K562 (cell line): ENCODE results near the gene GBF1. TPM values are rescaled to one million over a fixed set of nuclear protein-coding genes. Genes with fewer than 3 reads are reported as not detected.

Source experiments
- ATAC-seq: fragments of 200-7000 bp; cut with Tn5 transposase; 3 replicates; pipeline ENCODE4 v1.9.1; 2020; ENCODE audit warnings: moderate library complexity
- BruUV-seq: library from RNA; stranded (reverse); fragments of 400-500 nt; replicated peaks from 2 replicates; lab custom pipeline; 2021; lab: Mats Ljungman, UMichigan
- CTCF ChIA-PET: fragments of 300-600 bp; formaldehyde crosslinking; extraction: SDS; loops from one replicate; lab custom pipeline; 2021; ENCODE audit warnings: low intra/inter-chr PET ratio; lab: Yijun Ruan, JAX
- POLR2A ChIA-PET: fragments of 300-600, 350-650 bp; sonication (Branson Sonifier 250); formaldehyde crosslinking; extraction: SDS; loops from one replicate; lab custom pipeline; 2021; ENCODE audit warnings: antibody characterized with exemption, inconsistent platforms; lab: Yijun Ruan, JAX
- DNase-seq, 4 experiments: peaks; one replicate each; pipeline versions ENCODE4 v3.0.0 to v3.0.0-alpha.2; 2011 to 2018; ENCODE audit warnings: low spot score in 3 of 4, mixed read lengths in 3 of 4; ENCODE audit errors: extremely low read depth in 1 of 4
- FAIRE-seq: peaks from 2 replicates; lab custom pipeline; 2011; peaks lifted over from hg19 to GRCh38; lab: Jason Lieb, UNC
- H2AFZ ChIP-seq: 2 replicates; pipeline ENCODE4 v1.6.0; 2011; ENCODE audit warnings: low read depth, low read length, control low read depth, inconsistent platforms
- H3K27ac ChIP-seq: fragments of 200-600 bp; 3 replicates; pipeline ENCODE4 v1.8.0; 2011; ENCODE audit warnings: low read depth, mild to moderate bottlenecking, control low read depth, inconsistent platforms, low read length, moderate library complexity, mixed read lengths; ENCODE audit errors: extremely low read depth
- H3K27me3 ChIP-seq, 2 experiments: fragments of 300-600 bp in 1 of 2; 2 replicates in 1 of 2; 3 replicates in 1 of 2; pipeline versions ENCODE4 v1.6.0 to v1.8.0; 2011; ENCODE audit warnings: inconsistent platforms in 2 of 2, low read length in 2 of 2, mild to moderate bottlenecking in 1 of 2, mixed read lengths in 1 of 2, moderate library complexity in 1 of 2; ENCODE audit not compliant: control insufficient read depth in 2 of 2, insufficient read depth in 2 of 2
- H3K36me3 ChIP-seq: fragments of 300-600 bp; 3 replicates; pipeline ENCODE4 v1.8.0; 2011; ENCODE audit warnings: mild to moderate bottlenecking, low read length, inconsistent platforms; ENCODE audit not compliant: control insufficient read depth, insufficient read depth
- H3K4me1 ChIP-seq, 2 experiments: fragments of 200-600 bp in 1 of 2; replicated peaks in 1 of 2; 2 replicates in 1 of 2; 3 replicates in 1 of 2; pipeline versions ENCODE4 v1.5.1 to v1.8.0; 2011; ENCODE audit warnings: inconsistent platforms in 2 of 2, low read length in 2 of 2, mild to moderate bottlenecking in 1 of 2, mixed read lengths in 1 of 2, moderate library complexity in 1 of 2; ENCODE audit not compliant: control insufficient read depth in 2 of 2, insufficient read depth in 2 of 2
- H3K4me2 ChIP-seq: 2 replicates; pipeline ENCODE4 v1.6.1; 2011; ENCODE audit warnings: low read length, control low read depth, inconsistent platforms, mixed read lengths; ENCODE audit not compliant: insufficient read depth
- H3K4me3 ChIP-seq: fragments of 200-600 bp; sonication (generic), shearing (Covaris generic); 2 replicates; pipeline ENCODE4 v1.5.1; 2016; ENCODE audit warnings: control low read depth, inconsistent platforms
- H3K79me2 ChIP-seq: fragments of 200-600 bp; 3 replicates; pipeline ENCODE4 v1.8.0; 2011; ENCODE audit warnings: low read length, inconsistent platforms; ENCODE audit not compliant: control insufficient read depth, insufficient read depth
- H3K9ac ChIP-seq, 2 experiments: 2 replicates each; pipeline versions ENCODE4 v1.6.0 to v1.6.1; 2011; ENCODE audit warnings: low read depth in 2 of 2, low read length in 2 of 2, control low read depth in 1 of 2, inconsistent platforms in 1 of 2, mild to moderate bottlenecking in 1 of 2, mixed read lengths in 1 of 2; ENCODE audit not compliant: insufficient read depth in 1 of 2
- H3K9me1 ChIP-seq: one replicate; pipeline ENCODE4 v1.6.0; 2011; ENCODE audit warnings: inconsistent platforms, mild to moderate bottlenecking, low read length, moderate library complexity; ENCODE audit not compliant: control insufficient read depth, insufficient read depth
- H3K9me3 ChIP-seq: replicated peaks from 2 replicates; pipeline ENCODE4 v1.5.1; 2011; ENCODE audit warnings: low read depth, low read length, inconsistent platforms; ENCODE audit not compliant: control insufficient read depth, insufficient read depth
- H4K20me1 ChIP-seq: replicated peaks from 2 replicates; pipeline ENCODE4 v1.6.1; 2011; ENCODE audit warnings: low read length, inconsistent platforms, mixed read lengths; ENCODE audit not compliant: control insufficient read depth, insufficient read depth
- ATF1 ChIP-seq, 2 experiments: fragments of 450-650 bp in 1 of 2; IDR thresholded peaks; 2 replicates each; pipeline ENCODE4 v1.6.1; 2016; ENCODE audit warnings: missing compliant biosample characterization in 1 of 2, missing genetic modification characterization in 1 of 2
- CBX2 ChIP-seq: fragments of 200-600 bp; sonication (generic); IDR thresholded peaks from one replicate; pipeline ENCODE4 v1.6.1; 2012; ENCODE audit warnings: mild to moderate bottlenecking, low read length, inconsistent platforms; ENCODE audit not compliant: insufficient read depth, poor library complexity, severe bottlenecking
- CUX1 ChIP-seq: fragments of 200-800 bp; sonication (Bioruptor generic); IDR thresholded peaks from 2 replicates; pipeline ENCODE4 v1.6.1; 2016; ENCODE audit warnings: missing genetic modification characterization, missing compliant biosample characterization
- ETV5 ChIP-seq: sonication (generic); formaldehyde crosslinking; IDR thresholded peaks from 2 replicates; pipeline ENCODE4 v1.4.0; 2020; ENCODE audit warnings: low read depth, mild to moderate bottlenecking, missing genetic modification reagents
- MNT ChIP-seq, 2 experiments: fragments of 450-650 bp; conservative IDR thresholded peaks; 2 replicates each; pipeline ENCODE4 v1.6.1; 2017; ENCODE audit warnings: mild to moderate bottlenecking in 2 of 2, moderate library complexity in 2 of 2
- PCBP2 ChIP-seq: fragments of 200-400 bp; formaldehyde crosslinking; IDR thresholded peaks from 2 replicates; pipeline ENCODE4 v1.6.1; 2018; ENCODE audit warnings: low read length, low read depth, mild to moderate bottlenecking, moderate library complexity; ENCODE audit not compliant: poor library complexity, severe bottlenecking
- RBM39 ChIP-seq: fragments of 200-400 bp; formaldehyde crosslinking; optimal IDR thresholded peaks from 2 replicates; pipeline ENCODE3; 2018; ENCODE audit warnings: low read depth, low read length
- TCF3 ChIP-seq: sonication (generic); formaldehyde crosslinking; IDR thresholded peaks from 2 replicates; pipeline ENCODE4 v1.4.0; 2020; ENCODE audit warnings: mild to moderate bottlenecking, missing genetic modification reagents
- XRCC3 ChIP-seq: fragments of 450-650 bp; IDR thresholded peaks from 2 replicates; pipeline ENCODE4 v1.6.1; 2017; ENCODE audit warnings: mild to moderate bottlenecking, moderate library complexity
- WGBS: fragments of 100-300 bp; shearing (Covaris generic); methylation state at CpG from one replicate; pipeline ENCODE4 v1.1.6; 2016; ENCODE audit warnings: low coverage, mixed read lengths; ENCODE audit not compliant: insufficient coverage; ENCODE audit errors: missing lambda C conversion rate; 5-methylcytosine and 5-hydroxymethylcytosine counted together
- in situ Hi-C: fragments of 300-500 bp; cut with MboI; formaldehyde crosslinking; loops from 4 replicates; pipeline ENCODE4 v1.15.0; 2018; ENCODE audit warnings: inconsistent platforms, mixed read lengths
- intact Hi-C: fragments of 100-400 bp; cut with micrococcal nuclease; formaldehyde crosslinking; loops from 2 replicates; pipeline ENCODE4 v1.14.2; 2022
- polyA plus RNA-seq, 8 experiments: library from polyadenylated mRNA; depleted of rRNA in 4 of 8; stranded (reverse) in 5 of 8; unstranded in 3 of 8; fragments of >200 nt; fragmentation: Nextera tagmentation in 2 of 8; fragmentation: Illumina TruSeq in 1 of 8; extraction: Ambion mirVana in 2 of 8; extraction: Trizol in 1 of 8; gene quantifications; 2 replicates each; pipeline versions ENCODE4 v1.2.1 to v1.2.3, GENCODE V29; 2011 to 2014; ENCODE audit warnings: inconsistent platforms in 1 of 8, missing spikeins in 1 of 8
- total RNA-seq, 7 experiments: library from RNA; depleted of rRNA in 6 of 7; stranded (reverse); fragments of >200 nt in 6 of 7; fragmentation: Illumina TruSeq in 2 of 7; extraction: Trizol in 2 of 7; gene quantifications; 2 replicates each; pipeline versions ENCODE4 v1.2.1 to v1.2.3, GENCODE V29; 2011 to 2021; ENCODE audit warnings: low replicate concordance in 1 of 7
- TF ChIP-seq, protein P1 (sequence below): sonication (generic); formaldehyde crosslinking; IDR thresholded peaks from 2 replicates; pipeline ENCODE4 v1.8.1; 2023; ENCODE audit warnings: missing genetic modification reagents, mild to moderate bottlenecking, borderline replicate concordance

GBF1 gene
- total and polyA plus RNA-seq, 9 of the 15 experiments (the other 6 are each of a cell fraction or from before 2014, with no cell fraction given) = 0.69 to 28.0 (median 10.3) TPM

GRCh38 chr10:102326031-102326430, 80.7 kb downstream of the GBF1 start:
- ChIA-PET POLR2A (no interaction called here), CTCF (no interaction called here)
- DNase-seq (no peak), ATAC-seq (no peak)
- Histone ChIP-seq H3K4me3 (no peak overlapping the region), H3K27ac (no peak overlapping the region), H3K27me3 (no peaks in the 10 kb centered on the region), H3K9ac (no peak overlapping the region), H2AFZ (no peak overlapping the region), H3K79me2 (peaks cover 16% of the 10 kb centered on the region; the same call in 2 of the 3 replicates), H3K4me1 (no peaks in the 10 kb centered on the region; a peak in 1 of 5 replicates), H3K9me3 (no peaks in the 10 kb centered on the region), H3K4me2 (no peak overlapping the region), H3K9me1 (no peaks in the 10 kb centered on the region)
- intact Hi-C loops = no loop called here
- no TSS peak for BruUV-seq
- WGBS = 93% methylated on average over 4 of the region's 4 CpGs
- TF ChIP-seq CBX2 (no peak), XRCC3 (no peak), CUX1 (CRISPR knock-in tag) (no peak), ETV5 (CRISPR knock-in tag) (no peak), MNT (conservative IDR thresholded peaks at IDR 0.05) (no peak), PCBP2 (no peak), ATF1 (CRISPR knock-in tag; IDR thresholded peaks at IDR 0.05) (no peak), ATF1 (tag; IDR thresholded peaks at IDR 0.05) (no peak), RBM39 (no peak), TCF3 (CRISPR knock-in tag) (no peak)
- TF ChIP-seq, protein P1, sequence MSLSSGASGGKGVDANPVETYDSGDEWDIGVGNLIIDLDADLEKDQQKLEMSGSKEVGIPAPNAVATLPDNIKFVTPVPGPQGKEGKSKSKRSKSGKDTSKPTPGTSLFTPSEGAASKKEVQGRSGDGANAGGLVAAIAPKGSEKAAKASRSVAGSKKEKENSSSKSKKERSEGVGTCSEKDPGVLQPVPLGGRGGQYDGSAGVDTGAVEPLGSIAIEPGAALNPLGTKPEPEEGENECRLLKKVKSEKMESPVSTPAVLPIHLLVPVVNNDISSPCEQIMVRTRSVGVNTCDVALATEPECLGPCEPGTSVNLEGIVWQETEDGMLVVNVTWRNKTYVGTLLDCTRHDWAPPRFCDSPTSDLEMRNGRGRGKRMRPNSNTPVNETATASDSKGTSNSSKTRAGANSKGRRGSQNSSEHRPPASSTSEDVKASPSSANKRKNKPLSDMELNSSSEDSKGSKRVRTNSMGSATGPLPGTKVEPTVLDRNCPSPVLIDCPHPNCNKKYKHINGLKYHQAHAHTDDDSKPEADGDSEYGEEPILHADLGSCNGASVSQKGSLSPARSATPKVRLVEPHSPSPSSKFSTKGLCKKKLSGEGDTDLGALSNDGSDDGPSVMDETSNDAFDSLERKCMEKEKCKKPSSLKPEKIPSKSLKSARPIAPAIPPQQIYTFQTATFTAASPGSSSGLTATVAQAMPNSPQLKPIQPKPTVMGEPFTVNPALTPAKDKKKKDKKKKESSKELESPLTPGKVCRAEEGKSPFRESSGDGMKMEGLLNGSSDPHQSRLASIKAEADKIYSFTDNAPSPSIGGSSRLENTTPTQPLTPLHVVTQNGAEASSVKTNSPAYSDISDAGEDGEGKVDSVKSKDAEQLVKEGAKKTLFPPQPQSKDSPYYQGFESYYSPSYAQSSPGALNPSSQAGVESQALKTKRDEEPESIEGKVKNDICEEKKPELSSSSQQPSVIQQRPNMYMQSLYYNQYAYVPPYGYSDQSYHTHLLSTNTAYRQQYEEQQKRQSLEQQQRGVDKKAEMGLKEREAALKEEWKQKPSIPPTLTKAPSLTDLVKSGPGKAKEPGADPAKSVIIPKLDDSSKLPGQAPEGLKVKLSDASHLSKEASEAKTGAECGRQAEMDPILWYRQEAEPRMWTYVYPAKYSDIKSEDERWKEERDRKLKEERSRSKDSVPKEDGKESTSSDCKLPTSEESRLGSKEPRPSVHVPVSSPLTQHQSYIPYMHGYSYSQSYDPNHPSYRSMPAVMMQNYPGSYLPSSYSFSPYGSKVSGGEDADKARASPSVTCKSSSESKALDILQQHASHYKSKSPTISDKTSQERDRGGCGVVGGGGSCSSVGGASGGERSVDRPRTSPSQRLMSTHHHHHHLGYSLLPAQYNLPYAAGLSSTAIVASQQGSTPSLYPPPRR = no peak
- TF ChIP-seq, all 486 proteins: peak for 0
- 0 out of 2 replicates have a peak, but pooled peaks cover 3% of the 10 kb centered on the region for H4K20me1 ChIP-seq
- FAIRE-seq = no peak
- in situ Hi-C loops = no loop called here
- no peaks in the 10 kb centered on the region for H3K36me3 ChIP-seq
